HepG2 (cell line): Measurements from ENCODE around the gene AGPAT2. TPM values are rescaled to one million over a fixed set of nuclear protein-coding genes. Genes with fewer than 3 reads are reported as not detected.

ENCODE experiments used
- ATF5 ChIP-seq: sonication (generic); formaldehyde crosslinking; IDR thresholded peaks from 2 replicates; pipeline ENCODE4 v1.4.0; 2020; ENCODE audit warnings: mild to moderate bottlenecking, low read depth, missing genetic modification reagents
- CEBPZ ChIP-seq: IDR thresholded peaks from 2 replicates; pipeline ENCODE4 v1.6.1; 2012; ENCODE audit warnings: low read length, improper control_type of control experiment
- HNF1A ChIP-seq, 2 experiments: sonication (generic) in 1 of 2; formaldehyde crosslinking in 1 of 2; IDR thresholded peaks; 2 replicates each; pipeline versions ENCODE4 v1.4.0 to v1.6.1; 2016 to 2020; ENCODE audit warnings: borderline replicate concordance in 1 of 2, low read depth in 1 of 2, mild to moderate bottlenecking in 1 of 2, missing genetic modification reagents in 1 of 2
- IRF9 ChIP-seq: sonication (generic); formaldehyde crosslinking; IDR thresholded peaks from 2 replicates; pipeline ENCODE4 v1.8.0; 2022; ENCODE audit warnings: missing genetic modification reagents, mild to moderate bottlenecking, borderline replicate concordance
- MEIS1 ChIP-seq: sonication (generic); formaldehyde crosslinking; IDR thresholded peaks from 2 replicates; pipeline ENCODE4 v1.9.0; 2021; ENCODE audit warnings: mild to moderate bottlenecking, missing genetic modification reagents, moderate library complexity, borderline replicate concordance
- NFRKB ChIP-seq: fragments of 450-650 bp; IDR thresholded peaks from 2 replicates; pipeline ENCODE4 v1.6.1; 2017
- ZNF251 ChIP-seq: sonication (generic); formaldehyde crosslinking; IDR thresholded peaks from 2 replicates; pipeline ENCODE4 v1.9.0; 2021; ENCODE audit warnings: mild to moderate bottlenecking, missing genetic modification reagents
- ZNF281 ChIP-seq: sonication (generic); formaldehyde crosslinking; IDR thresholded peaks from 2 replicates; pipeline ENCODE4 v1.4.0; 2020; ENCODE audit warnings: missing genetic modification reagents, borderline replicate concordance
- ZNF510 ChIP-seq: sonication (generic); formaldehyde crosslinking; IDR thresholded peaks from 2 replicates; pipeline ENCODE4 v1.4.0; 2020; ENCODE audit warnings: low read depth, mild to moderate bottlenecking, missing genetic modification reagents
- ZNF761 ChIP-seq: sonication (generic); formaldehyde crosslinking; conservative IDR thresholded peaks from 2 replicates; pipeline ENCODE4 v1.4.0; 2020; ENCODE audit warnings: mild to moderate bottlenecking, missing genetic modification reagents
- polyA plus RNA-seq, 8 experiments: library from polyadenylated mRNA; depleted of rRNA in 3 of 8; stranded (reverse) in 7 of 8; unstranded in 1 of 8; fragments of >200 nt; fragmentation: Illumina TruSeq in 4 of 8; extraction: Trizol in 4 of 8; gene quantifications; 2 replicates each; pipeline versions ENCODE4 v1.2.1 to v1.2.3, GENCODE V29; 2011 to 2016; ENCODE audit warnings: low read depth in 4 of 8, missing spikeins in 1 of 8, mixed read lengths in 1 of 8; ENCODE audit not compliant: insufficient read depth in 1 of 8
- total RNA-seq, 5 experiments: library from RNA; depleted of rRNA; stranded (reverse); fragments of >200 nt; fragmentation: Illumina TruSeq; extraction: Trizol; gene quantifications; 2 replicates each; pipeline ENCODE4 v1.2.3, GENCODE V29; 2016; ENCODE audit warnings: low read depth in 1 of 5

AGPAT2 gene
- total and polyA plus RNA-seq, 2 of the 13 experiments (the other 11 are each of a cell fraction or from before 2014, with no cell fraction given), result 3.9 to 25.8 TPM

- TF ChIP-seq ZNF510 (CRISPR knock-in tag) (0 out of 2 replicates have a peak, but pooled peaks have one; percentile 16), ZNF251 (CRISPR knock-in tag) (no peak), MEIS1 (0 out of 2 replicates have a peak, but pooled peaks have one; percentile 16), NFRKB (no peak), HNF1A (IDR thresholded peaks at IDR 0.05; ENCODE audit: low read depth) (peak; percentile 94), HNF1A (CRISPR knock-in tag; IDR thresholded peaks at IDR 0.05; ENCODE audit: borderline replicate concordance) (peak; percentile 95), ATF5 (CRISPR knock-in tag) (0 out of 2 replicates have a peak, but pooled peaks have one; percentile 36), ZNF761 (CRISPR knock-in tag) (no peak), CEBPZ (no peak), IRF9 (CRISPR knock-in tag) (no peak), ZNF281 (peak; percentile 12; the same call in 1 of the 2 replicates)
Observed at GRCh38 chr9:136697821-136698526, 10.7 kb upstream of the AGPAT2 start (continued).
